IPS-20b (cell line): ENCODE data around the gene TRPM6.
"Not testable (repeated sequence)": the region's sequence is repeated elsewhere in the genome, so short reads cannot be mapped to it uniquely, and the experiment has no call there.

Experiments used
- H3K27ac ChIP-seq: one replicate; pipeline ENCODE4 v1.5.1; 2013; ENCODE audit warnings: low read length
- H3K27me3 ChIP-seq: 2 replicates; pipeline ENCODE4 v1.6.1; 2013; ENCODE audit warnings: mild to moderate bottlenecking, low read length, inconsistent platforms; ENCODE audit not compliant: insufficient read depth
- H3K36me3 ChIP-seq: 2 replicates; pipeline ENCODE4 v1.6.1; 2013; ENCODE audit warnings: low read depth, mild to moderate bottlenecking, inconsistent platforms, low read length, moderate library complexity; ENCODE audit not compliant: insufficient read depth
- H3K4me1 ChIP-seq: 2 replicates; pipeline ENCODE4 v1.6.1; 2013; ENCODE audit warnings: mild to moderate bottlenecking, control low read depth, inconsistent platforms, low read length, moderate library complexity; ENCODE audit not compliant: insufficient read depth
- H3K4me3 ChIP-seq: 2 replicates; pipeline ENCODE4 v1.5.1; 2013; ENCODE audit warnings: mild to moderate bottlenecking, low read length, inconsistent platforms
- H3K9ac ChIP-seq: 2 replicates; pipeline ENCODE4 v1.6.1; 2013; ENCODE audit warnings: low read depth, mild to moderate bottlenecking, inconsistent platforms, low read length, moderate library complexity
- H3K9me3 ChIP-seq: 2 replicates; pipeline ENCODE4 v1.6.1; 2013; ENCODE audit warnings: mild to moderate bottlenecking, low read depth, low read length, inconsistent platforms; ENCODE audit not compliant: insufficient read depth

TRPM6 gene

DNA sequence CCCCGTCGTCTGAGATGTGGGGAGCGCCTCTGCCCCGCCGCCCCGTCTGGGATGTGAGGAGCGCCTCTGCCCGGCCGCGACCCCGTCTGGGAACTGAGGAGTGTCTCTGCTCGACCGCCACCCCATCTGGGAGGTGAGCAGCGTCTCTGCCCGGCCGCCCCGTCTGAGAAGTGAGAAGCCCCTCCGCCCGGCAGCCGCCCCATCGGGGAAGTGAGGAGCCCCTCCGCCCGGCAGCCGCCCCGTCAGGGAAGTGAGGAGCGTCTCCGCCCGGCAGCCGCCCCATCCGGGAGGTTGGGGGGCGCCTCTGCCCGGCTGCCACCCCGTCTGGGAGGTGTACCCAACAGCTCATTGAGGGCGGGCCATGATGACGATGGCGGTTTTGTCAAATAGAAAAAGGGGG lies 34.7 kb downstream of the TRPM6 start:
- not testable (repeated sequence) for H3K9ac ChIP-seq, H3K27me3 ChIP-seq, H3K27ac ChIP-seq, H3K4me3 ChIP-seq, H3K36me3 ChIP-seq, H3K4me1 ChIP-seq, H3K9me3 ChIP-seq

DNA sequence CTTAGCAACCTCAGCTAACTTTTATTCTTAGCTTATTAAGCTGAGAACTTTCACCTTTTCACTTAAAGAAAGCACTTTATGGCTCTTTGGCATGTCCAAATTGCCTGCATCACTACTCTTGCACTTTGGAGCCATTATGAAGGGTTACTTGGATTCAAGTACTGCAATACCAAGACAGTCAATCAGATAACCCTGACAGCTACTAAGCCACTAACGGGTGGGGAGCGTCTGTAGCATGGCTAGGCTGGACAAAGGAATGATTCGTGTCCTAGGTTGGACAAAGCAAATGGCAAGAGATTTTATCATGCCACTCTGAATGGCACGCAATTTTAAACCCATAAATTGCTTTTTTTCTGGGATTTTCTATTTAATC lies 39.6 kb downstream of the TRPM6 start:
- no peak overlapping the region for H3K9ac ChIP-seq
- H3K9me3 ChIP-seq: no peaks in the 10 kb centered on the region
- no peaks in the 10 kb centered on the region for H3K27me3 ChIP-seq
- H3K4me1 ChIP-seq: no peaks in the 10 kb centered on the region
- H3K27ac ChIP-seq: no peak overlapping the region
- H3K4me3 ChIP-seq: no peak overlapping the region
- H3K36me3 ChIP-seq: no peaks in the 10 kb centered on the region

GRCh38 chr9:74847478-74848152 lies 40.1 kb downstream of the TRPM6 start:
- Histone ChIP-seq H3K9me3 (no peaks in the 10 kb centered on the region), H3K4me1 (no peaks in the 10 kb centered on the region), H3K27me3 (no peaks in the 10 kb centered on the region), H3K27ac (no peak overlapping the region), H3K9ac (no peak overlapping the region), H3K36me3 (no peaks in the 10 kb centered on the region), H3K4me3 (no peak overlapping the region)

- Histone ChIP-seq H3K27ac (no peak overlapping the region), H3K4me3 (no peak overlapping the region), H3K9ac (no peak overlapping the region), H3K36me3 (no peaks in the 10 kb centered on the region), H3K4me1 (no peaks in the 10 kb centered on the region), H3K27me3 (no peaks in the 10 kb centered on the region), H3K9me3 (no peaks in the 10 kb centered on the region)
Measured at GRCh38 chr9:74846766-74847165, 41.0 kb downstream of the TRPM6 start.

DNA sequence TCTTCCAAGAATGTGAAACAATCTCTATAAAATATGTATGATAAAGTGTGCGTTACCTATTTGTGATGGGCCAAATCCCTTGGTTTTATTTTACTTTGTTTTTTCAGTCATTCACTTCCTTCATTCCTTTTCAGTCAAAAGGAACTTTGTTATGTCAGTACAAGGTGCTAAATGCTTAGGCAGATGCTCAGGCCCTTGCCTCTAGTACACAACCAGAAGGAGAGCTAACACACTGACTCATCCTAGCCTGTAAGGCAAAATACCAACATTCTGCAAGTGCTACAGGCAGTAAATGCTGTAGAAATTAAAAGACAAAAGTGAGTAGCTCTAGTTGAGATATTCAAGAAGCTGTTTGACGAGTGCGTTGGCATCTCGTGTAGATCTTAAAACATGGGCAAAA lies 49.4 kb downstream of the TRPM6 start:
- H3K27ac ChIP-seq: no peak overlapping the region
- no peak overlapping the region for H3K9ac ChIP-seq
- peaks cover 3% of the 10 kb centered on the region; the same call in 1 of the 2 replicates for H3K4me1 ChIP-seq
- no peak overlapping the region for H3K4me3 ChIP-seq
- no peaks in the 10 kb centered on the region for H3K9me3 ChIP-seq
- H3K27me3 ChIP-seq: no peaks in the 10 kb centered on the region
- no peaks in the 10 kb centered on the region for H3K36me3 ChIP-seq

GRCh38 chr9:74824654-74825053 lies 63.1 kb downstream of the TRPM6 start:
- Histone ChIP-seq H3K4me3 (no peak overlapping the region), H3K27me3 (no peaks in the 10 kb centered on the region), H3K4me1 (no peaks in the 10 kb centered on the region), H3K9me3 (no peaks in the 10 kb centered on the region), H3K27ac (no peak overlapping the region), H3K9ac (no peak overlapping the region), H3K36me3 (no peaks in the 10 kb centered on the region)

- Histone ChIP-seq H3K27ac (no peak overlapping the region), H3K9me3 (no peaks in the 10 kb centered on the region), H3K36me3 (no peaks in the 10 kb centered on the region), H3K27me3 (no peaks in the 10 kb centered on the region), H3K4me3 (no peak overlapping the region), H3K4me1 (no peaks in the 10 kb centered on the region), H3K9ac (no peak overlapping the region)
Measured at GRCh38 chr9:74821636-74822035, 66.1 kb downstream of the TRPM6 start.

DNA sequence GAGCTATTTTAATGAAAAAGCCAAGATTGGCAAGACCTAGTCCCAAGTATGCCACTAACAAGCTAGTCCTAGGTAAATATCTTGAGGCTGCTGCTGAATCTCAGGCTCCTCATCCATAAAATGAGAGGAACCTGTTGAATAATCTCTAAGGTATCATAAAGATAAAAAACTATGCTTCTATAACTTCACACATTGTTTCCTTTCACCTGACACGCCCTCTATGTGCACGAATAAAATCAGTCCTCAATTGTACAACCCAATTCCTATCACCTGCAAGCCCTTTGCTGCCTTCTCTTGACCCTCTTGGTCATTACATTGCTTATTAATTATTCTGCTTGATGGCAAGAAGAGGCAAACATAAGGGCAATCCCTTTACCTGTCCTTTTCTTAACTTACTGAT lies 69.9 kb downstream of the TRPM6 start:
- H3K36me3 ChIP-seq: no peaks in the 10 kb centered on the region
- no peaks in the 10 kb centered on the region for H3K27me3 ChIP-seq
- no peaks in the 10 kb centered on the region for H3K9me3 ChIP-seq
- no peak overlapping the region for H3K27ac ChIP-seq
- H3K4me1 ChIP-seq: no peaks in the 10 kb centered on the region
- no peak overlapping the region for H3K4me3 ChIP-seq
- no peak overlapping the region for H3K9ac ChIP-seq

GRCh38 chr9:74817281-74817810 lies 70.4 kb downstream of the TRPM6 start:
- H3K27me3 ChIP-seq: no peaks in the 10 kb centered on the region

DNA sequence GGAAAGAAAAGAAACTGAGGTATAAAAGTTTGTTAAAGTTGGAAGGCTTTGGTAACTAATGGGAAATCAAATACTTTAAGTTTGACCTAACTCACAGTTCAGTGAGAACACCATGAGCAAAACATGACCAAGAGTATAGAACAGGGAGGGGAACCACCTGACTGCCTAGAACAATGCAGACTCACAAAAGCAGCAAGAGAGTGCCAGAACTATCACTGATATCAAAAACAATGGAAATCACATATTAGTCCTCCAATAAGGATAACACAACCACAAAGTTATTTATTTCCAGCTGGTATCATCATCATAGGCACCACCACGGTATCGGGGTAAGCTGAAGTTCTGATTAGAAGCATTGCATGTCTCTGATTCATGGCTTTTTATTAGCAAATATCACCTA lies 77.5 kb downstream of the TRPM6 start:
- Histone ChIP-seq H3K4me3 (no peak overlapping the region), H3K4me1 (no peaks in the 10 kb centered on the region; the same call in 1 of the 2 replicates), H3K27ac (no peak overlapping the region), H3K9me3 (no peaks in the 10 kb centered on the region), H3K9ac (no peak overlapping the region), H3K27me3 (no peaks in the 10 kb centered on the region), H3K36me3 (no peaks in the 10 kb centered on the region)

More at GRCh38 chr9:74817281-74817810, 70.4 kb downstream of the TRPM6 start:
- H3K27ac ChIP-seq: no peak overlapping the region
- H3K9ac ChIP-seq: no peak overlapping the region
- H3K36me3 ChIP-seq: no peaks in the 10 kb centered on the region
- no peak overlapping the region for H3K4me3 ChIP-seq
- no peaks in the 10 kb centered on the region for H3K9me3 ChIP-seq
- no peaks in the 10 kb centered on the region for H3K4me1 ChIP-seq

GRCh38 chr9:74804018-74804385 lies 83.7 kb downstream of the TRPM6 start:
- Histone ChIP-seq H3K27me3 (no peaks in the 10 kb centered on the region), H3K4me1 (no peaks in the 10 kb centered on the region), H3K9me3 (no peaks in the 10 kb centered on the region), H3K9ac (no peak overlapping the region), H3K27ac (no peak overlapping the region), H3K36me3 (no peaks in the 10 kb centered on the region), H3K4me3 (no peak overlapping the region)

GRCh38 chr9:74803376-74804017 lies 84.2 kb downstream of the TRPM6 start:
- Histone ChIP-seq H3K27me3 (no peaks in the 10 kb centered on the region), H3K27ac (no peak overlapping the region), H3K4me1 (no peaks in the 10 kb centered on the region), H3K9ac (no peak overlapping the region), H3K4me3 (no peak overlapping the region), H3K9me3 (no peaks in the 10 kb centered on the region), H3K36me3 (no peaks in the 10 kb centered on the region)
